MM.1S (cell line): Measurements from ENCODE around the gene MATN1.

Experiments used
- DNase-seq: peaks from one replicate; pipeline ENCODE4 v3.0.0-alpha.2; 2015
- H2AFZ ChIP-seq: fragments of 300-600 bp; sonication (generic); 2 replicates; pipeline ENCODE4 v1.6.0; 2016; ENCODE audit warnings: antibody characterized with exemption, low read length
- H3F3A ChIP-seq: fragments of 300-600 bp; sonication (generic); 2 replicates; pipeline ENCODE4 v1.6.1; 2016; ENCODE audit warnings: mild to moderate bottlenecking, antibody characterized with exemption, low read length, moderate library complexity, mixed read lengths; ENCODE audit not compliant: insufficient read depth
- H3K27ac ChIP-seq: fragments of 300-600 bp; sonication (generic); 2 replicates; pipeline ENCODE4 v1.5.1; 2016; ENCODE audit warnings: mild to moderate bottlenecking, low read length
- H3K27me3 ChIP-seq: fragments of 300-600 bp; sonication (generic); replicated peaks from 2 replicates; pipeline ENCODE4 v1.6.0; 2016; ENCODE audit warnings: low read length; ENCODE audit not compliant: insufficient read depth
- H3K36me3 ChIP-seq: fragments of 300-600 bp; sonication (generic); replicated peaks from 2 replicates; pipeline ENCODE4 v1.6.1; 2016; ENCODE audit warnings: mild to moderate bottlenecking, low read length, mixed read lengths; ENCODE audit not compliant: insufficient read depth
- H3K4me1 ChIP-seq: fragments of 300-600 bp; sonication (generic); 2 replicates; pipeline ENCODE4 v1.6.1; 2016; ENCODE audit warnings: low read length, mixed read lengths
- H3K4me2 ChIP-seq: fragments of 300-600 bp; sonication (generic); 2 replicates; pipeline ENCODE4 v1.6.0; 2016; ENCODE audit warnings: low read depth, low read length
- H3K4me3 ChIP-seq: fragments of 300-600 bp; sonication (generic); 2 replicates; pipeline ENCODE4 v1.5.1; 2016; ENCODE audit warnings: low read length, mixed read lengths
- H3K79me2 ChIP-seq: fragments of 300-600 bp; sonication (generic); 2 replicates; pipeline ENCODE4 v1.6.1; 2016; ENCODE audit warnings: mixed run types, low read length, mixed read lengths
- H3K9ac ChIP-seq: fragments of 300-600 bp; sonication (generic); 2 replicates; pipeline ENCODE4 v1.6.1; 2016; ENCODE audit warnings: low read length, mixed read lengths
- H3K9me2 ChIP-seq: fragments of 300-600 bp; sonication (generic); replicated peaks from 2 replicates; pipeline ENCODE4 v1.6.1; 2016; ENCODE audit warnings: mild to moderate bottlenecking, low read length, mixed read lengths; ENCODE audit not compliant: insufficient read depth
- H3K9me3 ChIP-seq: fragments of 300-600 bp; sonication (generic); replicated peaks from 2 replicates; pipeline ENCODE4 v1.6.1; 2016; ENCODE audit warnings: mild to moderate bottlenecking, low read length, mixed read lengths; ENCODE audit not compliant: insufficient read depth
- H4K20me1 ChIP-seq: fragments of 300-600 bp; sonication (generic); 2 replicates; pipeline ENCODE4 v1.6.1; 2016; ENCODE audit warnings: mild to moderate bottlenecking, low read length, moderate library complexity, mixed read lengths; ENCODE audit not compliant: insufficient read depth
- CTCF ChIP-seq: fragments of 300-600 bp; sonication (generic); IDR thresholded peaks from 2 replicates; pipeline ENCODE4 v1.5.1; 2016; ENCODE audit warnings: antibody characterized with exemption, low read length, mixed read lengths
- EZH2 ChIP-seq: fragments of 300-600 bp; sonication (generic); optimal IDR thresholded peaks from 2 replicates; pipeline ENCODE3; 2017; ENCODE audit warnings: low read depth, mild to moderate bottlenecking, antibody characterized with exemption, low read length, mixed read lengths
- EZH2phosphoT487 ChIP-seq: fragments of 300-600 bp; sonication (generic); IDR thresholded peaks from 2 replicates; pipeline ENCODE4 v1.6.1; 2018; ENCODE audit warnings: antibody characterized with exemption, low read length

Gene MATN1

GRCh38 chr1:30756545-30757351 is 33.4 kb upstream of the MATN1 start:
- H2AFZ ChIP-seq = no peak overlapping the region
- H3K27me3 ChIP-seq = no peaks in the 10 kb centered on the region
- peak overlapping the region; percentile 90 for H3K9ac ChIP-seq
- peak; percentile 76 for DNase-seq
- peaks cover 75% of the 10 kb centered on the region for H3F3A ChIP-seq
- H3K4me3 ChIP-seq = peak overlapping the region; percentile 77
- no peaks in the 10 kb centered on the region for H3K9me3 ChIP-seq
- peak overlapping the region; percentile 94 for H3K4me2 ChIP-seq
- TF ChIP-seq CTCF = no peak
- TF ChIP-seq EZH2phosphoT487 = no peak
- TF ChIP-seq EZH2 = no peak
- H3K79me2 ChIP-seq = peaks cover 70% of the 10 kb centered on the region
- H4K20me1 ChIP-seq = no peaks in the 10 kb centered on the region
- no peaks in the 10 kb centered on the region for H3K9me2 ChIP-seq
- H3K4me1 ChIP-seq = peaks cover 61% of the 10 kb centered on the region
- H3K27ac ChIP-seq = peak overlapping the region; percentile 98
- H3K36me3 ChIP-seq = no peaks in the 10 kb centered on the region; the same call in 1 of the 2 replicates

- Histone ChIP-seq H4K20me1 (no peaks in the 10 kb centered on the region), H3K9me2 (no peaks in the 10 kb centered on the region), H3K9ac (peak overlapping the region; percentile 90), H3K9me3 (no peaks in the 10 kb centered on the region), H3K79me2 (peaks cover 75% of the 10 kb centered on the region), H2AFZ (no peak overlapping the region), H3K4me2 (peak overlapping the region; percentile 94), H3K27me3 (no peaks in the 10 kb centered on the region), H3K36me3 (no peaks in the 10 kb centered on the region; the same call in 1 of the 2 replicates), H3F3A (peaks cover 81% of the 10 kb centered on the region), H3K4me1 (peaks cover 61% of the 10 kb centered on the region), H3K27ac (peak overlapping the region; percentile 98), H3K4me3 (peak overlapping the region; percentile 77)
- no peak for DNase-seq
- TF ChIP-seq CTCF = no peak
Observed at GRCh38 chr1:30756206-30756544, 32.8 kb upstream of the MATN1 start.

- H3K27ac ChIP-seq = peak overlapping the region; percentile 98
- H3K27me3 ChIP-seq = no peaks in the 10 kb centered on the region
- no peaks in the 10 kb centered on the region for H4K20me1 ChIP-seq
- no peak for TF ChIP-seq EZH2
- no peak for TF ChIP-seq EZH2phosphoT487
- peak; percentile 11; the same call in 1 of the 2 replicates for TF ChIP-seq CTCF
- peak overlapping the region; percentile 77 for H3K4me3 ChIP-seq
- H2AFZ ChIP-seq = no peak overlapping the region
- H3K9me2 ChIP-seq = no peaks in the 10 kb centered on the region
- no peak for DNase-seq
- H3K79me2 ChIP-seq = peaks cover 80% of the 10 kb centered on the region
- H3K9ac ChIP-seq = peak overlapping the region; percentile 90
- H3K36me3 ChIP-seq = no peaks in the 10 kb centered on the region; the same call in 1 of the 2 replicates
- peak overlapping the region; percentile 94 for H3K4me2 ChIP-seq
- peaks cover 85% of the 10 kb centered on the region for H3F3A ChIP-seq
- no peaks in the 10 kb centered on the region for H3K9me3 ChIP-seq
- H3K4me1 ChIP-seq = peaks cover 63% of the 10 kb centered on the region
Observed at GRCh38 chr1:30755746-30756145, 32.4 kb upstream of the MATN1 start.
